ENCODE measurements around the gene GPR75.

Gene GPR75

DNA sequence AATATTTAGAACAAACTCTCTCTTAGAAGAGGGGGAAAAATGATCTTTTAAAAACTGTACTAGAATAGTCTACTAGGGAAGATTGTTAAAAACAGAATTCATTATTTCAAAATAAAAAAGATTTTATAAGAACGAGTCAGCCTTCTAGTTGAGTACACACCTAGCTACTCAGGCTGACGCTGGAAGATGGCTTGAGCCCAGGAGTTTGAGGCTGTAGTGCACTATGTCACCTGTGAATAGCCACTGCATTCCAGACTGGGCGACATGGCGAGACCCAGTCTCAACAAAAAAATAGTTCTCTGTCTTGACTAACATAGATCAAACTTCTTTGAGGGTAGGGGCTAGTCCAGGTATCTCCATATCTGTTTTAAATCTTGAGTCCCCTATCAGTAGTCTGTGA is 39.1 kb downstream of the GPR75 start (continued):
- TF ChIP-seq ZNF140 (tag by site-specific recombination; IDR thresholded peaks at IDR 0.05) (no peak), ZFP37 (tag by site-specific recombination; IDR thresholded peaks at IDR 0.05) (no peak), ZNF423 (tag by site-specific recombination; IDR thresholded peaks at IDR 0.05) (no peak), MEIS1 (CRISPR knock-in tag; IDR thresholded peaks at IDR 0.05; ENCODE audit: borderline replicate concordance) (no peak), KLF7 (tag by site-specific recombination; IDR thresholded peaks at IDR 0.05; ENCODE audit: borderline replicate concordance) (no peak), ZNF202 (tag by site-specific recombination; IDR thresholded peaks at IDR 0.05; ENCODE audit: borderline replicate concordance) (no peak)
- TF ChIP-seq, protein P1, sequence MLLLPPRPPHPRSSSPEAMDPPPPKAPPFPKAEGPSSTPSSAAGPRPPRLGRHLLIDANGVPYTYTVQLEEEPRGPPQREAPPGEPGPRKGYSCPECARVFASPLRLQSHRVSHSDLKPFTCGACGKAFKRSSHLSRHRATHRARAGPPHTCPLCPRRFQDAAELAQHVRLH (tag by site-specific recombination; IDR thresholded peaks at IDR 0.05), result no peak

DNA sequence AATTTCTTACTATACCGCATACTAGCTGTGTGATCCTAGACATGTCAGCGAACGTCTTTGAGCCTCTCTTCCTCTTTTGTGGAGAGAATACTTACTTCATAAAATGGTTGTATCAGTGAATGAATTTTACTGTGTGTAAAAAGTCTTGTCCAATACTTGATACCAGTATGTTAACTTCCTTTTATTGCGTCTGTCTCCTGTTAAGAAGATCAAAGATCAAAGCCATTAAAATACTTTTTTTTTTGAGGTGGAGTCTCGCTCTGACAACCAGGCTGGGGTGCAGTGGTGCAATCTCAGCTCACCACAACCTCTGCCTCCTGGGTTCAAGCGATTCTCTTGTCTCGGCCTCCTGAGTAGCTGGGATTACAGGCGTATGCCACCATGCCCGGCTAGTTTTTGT is 39.7 kb downstream of the GPR75 start:
- CTCF ChIA-PET, result interaction anchor here (0.7 to 1.0 kb wide), 2 partner anchors 11 to 53 kb away, joined by 3 read pairs; partner anchors contain the start of gene CHAC2
- POLR2A ChIA-PET, result no interaction called here
- Histone ChIP-seq H3K4me1 (ENCODE audit: control insufficient read depth, insufficient read depth, low read length) (no peaks in the 10 kb centered on the region), H3K27ac (ENCODE audit: extremely low read depth, low read depth, low read length) (no peak overlapping the region), H3K36me3 (ENCODE audit: control insufficient read depth in 2 of 2, insufficient read depth in 1 of 2, low read length in 2 of 2) (peaks cover 27 to 41% of the 10 kb centered on the region in 2 experiments), H3K9me3 (ENCODE audit: control insufficient read depth, insufficient read depth, low read depth, low read length) (no peaks in the 10 kb centered on the region), H3K4me3 (ENCODE audit: low read depth, low read length) (no peak overlapping the region)
- no peak for TF ChIP-seq ZNF394 (tag by site-specific recombination; IDR thresholded peaks at IDR 0.05; ENCODE audit: borderline replicate concordance)
- no peak for TF ChIP-seq ZEB2 (tag by site-specific recombination; IDR thresholded peaks at IDR 0.05)

DNA sequence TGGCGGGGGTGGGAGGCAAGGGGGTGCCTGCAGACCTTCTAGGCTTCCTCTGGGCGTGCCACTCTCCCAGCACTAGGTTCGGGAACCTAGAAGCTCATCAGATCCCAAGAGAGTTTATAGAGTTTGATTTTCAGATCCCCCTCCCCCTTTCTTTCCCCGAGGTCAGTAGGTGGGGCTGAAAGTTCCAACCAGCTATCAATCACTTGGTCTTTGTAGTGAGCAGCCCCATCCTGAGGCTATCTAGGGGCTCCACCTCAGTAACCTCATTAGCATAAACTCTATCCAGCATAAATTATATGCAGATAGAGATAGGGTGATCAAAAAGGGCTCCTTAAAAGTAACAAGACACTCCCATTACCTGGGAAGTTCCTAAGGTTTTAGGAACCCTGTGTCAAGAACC is 40.1 kb downstream of the GPR75 start:
- ChIA-PET POLR2A (no interaction called here), CTCF (interaction anchor here (1.0 kb wide), 1 partner anchor 52 kb away, joined by 3 read pairs; the partner anchor contains the start of gene CHAC2)
- H3K4me1 ChIP-seq (ENCODE audit: control insufficient read depth, insufficient read depth, low read length), result no peaks in the 10 kb centered on the region
- peaks cover 31 to 45% of the 10 kb centered on the region in 2 experiments for H3K36me3 ChIP-seq (ENCODE audit: control insufficient read depth in 2 of 2, insufficient read depth in 1 of 2, low read length in 2 of 2)
- no peak overlapping the region for H3K4me3 ChIP-seq (ENCODE audit: low read depth, low read length)
- H3K27ac ChIP-seq (ENCODE audit: extremely low read depth, low read depth, low read length), result no peak overlapping the region
- H3K9me3 ChIP-seq (ENCODE audit: control insufficient read depth, insufficient read depth, low read depth, low read length), result no peaks in the 10 kb centered on the region
- TF ChIP-seq ZNF549 (tag by site-specific recombination; IDR thresholded peaks at IDR 0.05), result no peak
- no peak for TF ChIP-seq ZSCAN23 (tag by site-specific recombination; IDR thresholded peaks at IDR 0.05)
- no peak for TF ChIP-seq ZNF677 (tag by site-specific recombination; IDR thresholded peaks at IDR 0.05)
- TF ChIP-seq ZNF121 (tag by site-specific recombination; IDR thresholded peaks at IDR 0.05), result no peak
- no peak for TF ChIP-seq ZNF530 (tag by site-specific recombination; IDR thresholded peaks at IDR 0.05; ENCODE audit: low read depth)
- TF ChIP-seq ZNF561 (tag by site-specific recombination; IDR thresholded peaks at IDR 0.05; ENCODE audit: borderline replicate concordance), result no peak
- TF ChIP-seq, protein P2, sequence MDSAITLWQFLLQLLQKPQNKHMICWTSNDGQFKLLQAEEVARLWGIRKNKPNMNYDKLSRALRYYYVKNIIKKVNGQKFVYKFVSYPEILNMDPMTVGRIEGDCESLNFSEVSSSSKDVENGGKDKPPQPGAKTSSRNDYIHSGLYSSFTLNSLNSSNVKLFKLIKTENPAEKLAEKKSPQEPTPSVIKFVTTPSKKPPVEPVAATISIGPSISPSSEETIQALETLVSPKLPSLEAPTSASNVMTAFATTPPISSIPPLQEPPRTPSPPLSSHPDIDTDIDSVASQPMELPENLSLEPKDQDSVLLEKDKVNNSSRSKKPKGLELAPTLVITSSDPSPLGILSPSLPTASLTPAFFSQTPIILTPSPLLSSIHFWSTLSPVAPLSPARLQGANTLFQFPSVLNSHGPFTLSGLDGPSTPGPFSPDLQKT (IDR thresholded peaks at IDR 0.05; ENCODE audit: borderline replicate concordance, low read depth, low read length), result no peak
- TF ChIP-seq ZNF335 (tag by site-specific recombination; conservative IDR thresholded peaks at IDR 0.05), result no peak
- TF ChIP-seq YY1 (tag by site-specific recombination; IDR thresholded peaks at IDR 0.05), result no peak
- TF ChIP-seq SP3 (tag by site-specific recombination; IDR thresholded peaks at IDR 0.05), result no peak
- TF ChIP-seq ZNF426 (tag by site-specific recombination; IDR thresholded peaks at IDR 0.05), result no peak
- no peak for TF ChIP-seq ZNF10 (tag by site-specific recombination; IDR thresholded peaks at IDR 0.05)
- TF ChIP-seq, protein P3, sequence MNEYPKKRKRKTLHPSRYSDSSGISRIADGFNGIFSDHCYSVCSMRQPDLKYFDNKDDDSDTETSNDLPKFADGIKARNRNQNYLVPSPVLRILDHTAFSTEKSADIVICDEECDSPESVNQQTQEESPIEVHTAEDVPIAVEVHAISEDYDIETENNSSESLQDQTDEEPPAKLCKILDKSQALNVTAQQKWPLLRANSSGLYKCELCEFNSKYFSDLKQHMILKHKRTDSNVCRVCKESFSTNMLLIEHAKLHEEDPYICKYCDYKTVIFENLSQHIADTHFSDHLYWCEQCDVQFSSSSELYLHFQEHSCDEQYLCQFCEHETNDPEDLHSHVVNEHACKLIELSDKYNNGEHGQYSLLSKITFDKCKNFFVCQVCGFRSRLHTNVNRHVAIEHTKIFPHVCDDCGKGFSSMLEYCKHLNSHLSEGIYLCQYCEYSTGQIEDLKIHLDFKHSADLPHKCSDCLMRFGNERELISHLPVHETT (tag by site-specific recombination; IDR thresholded peaks at IDR 0.05), result no peak
- no peak for TF ChIP-seq ZNF214 (tag by site-specific recombination; IDR thresholded peaks at IDR 0.05; ENCODE audit: borderline replicate concordance)
- TF ChIP-seq, protein P4, sequence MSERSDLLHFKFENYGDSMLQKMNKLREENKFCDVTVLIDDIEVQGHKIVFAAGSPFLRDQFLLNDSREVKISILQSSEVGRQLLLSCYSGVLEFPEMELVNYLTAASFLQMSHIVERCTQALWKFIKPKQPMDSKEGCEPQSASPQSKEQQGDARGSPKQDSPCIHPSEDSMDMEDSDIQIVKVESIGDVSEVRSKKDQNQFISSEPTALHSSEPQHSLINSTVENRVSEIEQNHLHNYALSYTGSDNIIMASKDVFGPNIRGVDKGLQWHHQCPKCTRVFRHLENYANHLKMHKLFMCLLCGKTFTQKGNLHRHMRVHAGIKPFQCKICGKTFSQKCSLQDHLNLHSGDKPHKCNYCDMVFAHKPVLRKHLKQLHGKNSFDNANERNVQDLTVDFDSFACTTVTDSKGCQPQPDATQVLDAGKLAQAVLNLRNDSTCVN (tag by site-specific recombination; optimal IDR thresholded peaks at IDR 0.05), result no peak
- no peak for TF ChIP-seq MYNN (tag by site-specific recombination; IDR thresholded peaks at IDR 0.05; ENCODE audit: borderline replicate concordance)
- TF ChIP-seq TCF7L2 (IDR thresholded peaks at IDR 0.05; ENCODE audit: borderline replicate concordance, low read depth, low read length), result no peak
- TF ChIP-seq ZNF239 (tag by site-specific recombination; IDR thresholded peaks at IDR 0.05), result no peak
